Body of pancreas (tissue), 4 donors: ENCODE data around the gene POU3F1.

Source experiments
- CTCF ChIP-seq, 7 experiments: fragments of 450-650 bp in 4 of 7; fragments of 200-600 bp in 3 of 7; sonication (generic) in 3 of 7; IDR thresholded peaks; one replicate each; pipeline ENCODE4 v1.5.1; 2016 to 2019; ENCODE audit warnings: antibody characterized with exemption in 7 of 7
- POLR2A ChIP-seq, 3 donors: fragments of 450-650 bp; IDR thresholded peaks; one replicate each; pipeline ENCODE4 v1.6.1; 2016; ENCODE audit warnings: antibody characterized with exemption in 3 of 3, mild to moderate bottlenecking in 2 of 3

- TF ChIP-seq POLR2A (IDR thresholded peaks at IDR 0.05) (no peak), CTCF (IDR thresholded peaks at IDR 0.05) (no peak)
Measured at GRCh38 chr1:38020396-38020795, 26.2 kb downstream of the POU3F1 start.
